Head of caudate nucleus (tissue), 42 donors: ENCODE data around the gene LRRC8A.
"Not testable (repeated sequence)": the region's sequence is repeated elsewhere in the genome, so short reads cannot be mapped to it uniquely, and the experiment has no call there.

Experiments
- DNase-seq, 42 donors: peaks; one replicate each; pipeline versions ENCODE4 v3.0.0 to v3.0.0-alpha.2; 2020 to 2021; ENCODE audit warnings: mixed read lengths in 7 of 42
- intact Hi-C: fragments of 100-400 bp; cut with DNase I; formaldehyde crosslinking; loops from one replicate; pipeline ENCODE4 v1.15.0; 2022

Gene LRRC8A

DNA sequence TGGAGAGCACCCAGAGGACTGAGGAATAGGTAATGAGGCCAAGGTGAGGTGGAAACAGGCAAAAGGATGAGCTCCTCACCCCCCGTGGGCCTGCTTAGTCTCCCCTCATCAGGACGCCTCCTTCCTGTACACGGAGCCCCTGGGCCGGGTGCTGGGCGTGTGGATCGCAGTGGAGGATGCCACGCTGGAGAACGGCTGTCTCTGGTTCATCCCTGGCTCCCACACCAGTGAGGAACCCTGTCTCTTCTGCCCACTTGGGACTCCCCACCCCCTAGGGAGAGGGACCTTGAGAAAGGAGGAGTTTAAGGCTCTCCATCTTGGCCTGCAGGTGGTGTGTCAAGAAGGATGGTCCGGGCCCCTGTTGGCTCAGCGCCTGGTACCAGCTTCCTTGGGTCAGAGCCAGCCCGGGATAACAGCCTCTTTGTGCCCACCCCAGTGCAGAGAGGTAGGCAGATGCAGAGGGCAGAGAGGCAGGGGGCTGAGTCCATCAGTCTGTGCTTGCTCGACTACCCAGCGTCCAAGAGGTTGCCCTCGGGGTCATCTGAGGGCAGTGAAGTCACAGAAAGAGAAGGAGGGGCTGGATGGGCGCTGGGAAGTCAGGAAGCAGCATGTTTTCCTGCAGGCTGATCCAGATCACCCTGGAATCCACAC lies 58.5 kb downstream of the LRRC8A start:
- peak in 8 of 42 donors; percentile 16 to 51 (median 24) for DNase-seq
- intact Hi-C loops, result no loop called here

DNA sequence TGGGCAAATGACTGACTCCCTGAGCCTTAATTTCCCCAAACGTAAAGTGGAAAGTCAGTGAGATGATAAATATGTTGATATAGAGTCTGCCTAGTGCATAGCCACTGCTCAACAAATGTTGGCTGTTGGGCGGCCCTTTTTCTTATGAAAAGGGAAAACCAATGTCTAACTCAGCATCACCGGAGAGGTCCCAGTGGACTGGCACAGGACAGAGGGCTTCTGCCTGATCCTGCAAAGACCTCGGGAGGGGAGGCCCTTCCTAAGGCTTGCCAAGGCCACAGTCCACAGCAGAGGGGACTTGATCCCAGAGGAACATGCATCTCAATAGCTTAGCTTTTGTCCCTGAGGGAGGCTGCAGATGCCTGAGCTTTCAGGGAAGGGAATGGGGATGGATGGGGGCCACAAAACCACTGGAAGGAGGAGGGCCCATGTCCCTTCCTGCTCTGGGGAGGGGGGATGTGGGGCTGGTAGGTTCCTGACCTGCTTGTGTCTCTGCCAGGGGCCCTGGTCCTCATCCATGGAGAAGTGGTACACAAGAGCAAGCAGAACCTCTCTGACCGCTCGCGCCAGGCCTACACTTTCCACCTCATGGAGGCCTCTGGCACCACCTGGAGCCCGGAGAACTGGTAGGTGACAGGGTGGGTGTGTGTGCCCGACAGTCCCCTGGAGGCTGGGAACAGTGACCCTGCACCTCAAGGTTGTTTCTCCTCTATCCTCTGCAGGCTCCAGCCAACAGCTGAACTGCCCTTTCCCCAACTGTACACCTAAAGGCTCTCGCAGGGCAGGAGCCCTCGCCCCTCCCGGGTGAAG lies 59.2 kb downstream of the LRRC8A start:
- no peak for DNase-seq
- intact Hi-C loops, result no loop called here

DNA sequence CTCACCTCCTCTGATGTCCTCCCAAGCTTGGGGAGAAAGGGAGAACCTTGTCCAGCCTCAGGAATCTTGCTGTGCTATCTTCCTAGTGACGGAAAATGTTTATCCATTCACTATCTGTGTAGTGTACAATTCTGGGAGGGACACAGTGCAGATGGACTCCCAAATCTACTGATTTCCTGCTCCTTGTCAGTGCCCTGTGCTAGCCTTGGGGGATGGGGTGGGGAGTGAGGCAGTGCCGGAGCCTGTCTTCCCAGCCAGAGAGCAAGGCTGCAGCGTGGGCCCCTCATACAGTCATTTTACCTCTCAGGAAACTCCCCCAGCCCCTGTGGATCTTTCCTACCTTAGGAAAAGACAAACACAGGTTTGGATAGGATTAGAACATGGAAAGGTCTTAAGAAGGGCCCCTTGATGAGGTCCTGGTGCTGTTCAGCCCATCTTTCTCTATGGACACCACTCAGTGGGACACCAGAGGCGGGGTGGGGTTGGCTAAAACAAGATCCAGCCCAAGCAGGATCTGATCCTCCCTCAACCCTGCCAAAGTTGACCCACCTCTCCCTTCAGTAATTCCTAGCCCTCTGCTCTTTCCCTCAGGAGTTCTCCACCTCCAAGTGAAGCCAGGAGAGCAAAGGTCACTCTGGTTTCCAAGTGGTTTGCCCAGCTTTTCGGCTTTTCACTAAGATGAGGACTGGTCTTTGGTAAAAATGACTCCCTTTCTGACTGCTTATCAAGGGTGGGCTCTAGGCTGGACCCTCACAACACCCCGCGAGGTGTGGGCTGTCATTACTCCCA lies 62.1 kb downstream of the LRRC8A start:
- intact Hi-C loops, result no loop called here
- DNase-seq, result peak in 1 of 42 donors; percentile 12

DNA sequence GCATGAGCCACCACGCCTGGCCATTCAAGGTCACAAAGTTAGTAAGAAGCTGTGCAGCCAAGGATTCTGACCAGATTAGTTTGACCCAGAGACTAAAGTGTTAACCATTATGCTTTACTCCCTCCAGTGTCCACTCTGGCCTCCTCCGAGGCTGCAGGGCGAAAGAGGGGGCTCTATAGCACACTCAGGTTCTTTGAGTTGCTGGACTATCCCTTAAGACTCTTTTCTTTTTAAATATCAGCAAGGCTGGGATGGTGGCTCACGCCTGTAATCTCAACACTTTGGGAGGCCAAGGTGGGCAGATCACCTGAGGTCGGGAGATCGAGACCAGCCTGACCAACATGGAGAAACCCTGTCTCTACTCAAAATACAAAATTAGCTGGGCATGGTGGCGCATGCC lies 63.0 kb downstream of the LRRC8A start:
- intact Hi-C loops, result loop anchor here (5.0 kb wide), 1 partner anchor 63 kb away; the partner anchor contains the start of genes KYAT1 and LRRC8A
- not testable (repeated sequence) for DNase-seq

- DNase-seq, result peak in 4 of 42 donors; percentile 6 to 30 (median 14)
- intact Hi-C loops, result loop anchor here (5.0 kb wide), 1 partner anchor 64 kb away; the partner anchor contains the start of genes KYAT1 and LRRC8A
Measured at GRCh38 chr9:128945798-128946501, 64.0 kb downstream of the LRRC8A start.

DNA sequence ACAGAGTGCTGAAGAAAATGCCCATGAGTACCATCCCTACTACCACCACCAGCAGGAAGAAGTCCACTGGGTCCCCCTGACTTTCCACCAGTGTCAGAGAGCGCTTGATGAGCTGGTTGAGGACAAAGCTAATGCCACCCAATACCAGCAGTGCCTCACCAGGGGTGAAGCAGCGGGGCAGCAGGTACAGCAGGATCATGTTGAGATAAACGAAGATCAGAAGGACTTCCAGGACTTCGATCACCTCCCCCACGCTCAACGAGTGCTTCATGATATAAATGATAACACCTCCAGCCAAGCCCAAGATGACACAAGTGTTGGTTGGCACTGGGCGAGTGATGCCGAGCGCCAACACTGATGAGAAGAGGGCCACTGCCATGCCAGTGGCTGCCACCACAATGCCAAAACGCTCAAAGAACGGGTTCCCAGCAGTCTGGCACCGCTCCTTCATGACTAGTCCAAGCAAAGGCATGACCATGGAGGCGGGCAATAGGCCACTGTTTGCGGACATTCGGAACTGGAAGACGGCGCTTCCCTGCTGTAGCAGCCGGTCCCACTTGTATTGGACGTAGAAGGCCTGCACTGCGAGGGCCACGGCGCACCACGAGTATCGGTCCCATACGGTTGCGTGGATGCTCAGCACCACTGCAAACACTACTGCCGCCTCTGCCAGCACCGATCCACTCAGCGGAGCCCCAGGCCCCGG lies 64.8 kb downstream of the LRRC8A start:
- intact Hi-C loops, result loop anchor here (5.0 kb wide), 1 partner anchor 64 kb away; the partner anchor contains the start of genes KYAT1 and LRRC8A
- peak in 32 of 42 donors; percentile 16 to 67 (median 40) for DNase-seq

DNA sequence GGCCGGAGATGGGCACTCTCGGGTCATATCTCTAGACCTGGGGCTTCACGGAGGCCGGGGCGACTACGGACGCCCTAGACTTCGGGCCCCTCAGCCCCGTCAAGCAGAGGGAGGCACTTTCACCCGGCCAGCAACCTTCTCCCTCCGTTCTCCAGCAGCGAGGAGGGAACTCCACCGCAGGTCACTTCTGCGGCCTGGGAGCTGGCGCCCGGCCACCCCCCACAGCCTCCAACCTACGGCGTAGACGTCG lies 65.3 kb downstream of the LRRC8A start:
- intact Hi-C loops, result loop anchor here (5.0 kb wide), 1 partner anchor 65 kb away; the partner anchor contains the start of genes KYAT1 and LRRC8A
- peak in 2 of 42 donors; percentile 9 to 15 for DNase-seq

DNA sequence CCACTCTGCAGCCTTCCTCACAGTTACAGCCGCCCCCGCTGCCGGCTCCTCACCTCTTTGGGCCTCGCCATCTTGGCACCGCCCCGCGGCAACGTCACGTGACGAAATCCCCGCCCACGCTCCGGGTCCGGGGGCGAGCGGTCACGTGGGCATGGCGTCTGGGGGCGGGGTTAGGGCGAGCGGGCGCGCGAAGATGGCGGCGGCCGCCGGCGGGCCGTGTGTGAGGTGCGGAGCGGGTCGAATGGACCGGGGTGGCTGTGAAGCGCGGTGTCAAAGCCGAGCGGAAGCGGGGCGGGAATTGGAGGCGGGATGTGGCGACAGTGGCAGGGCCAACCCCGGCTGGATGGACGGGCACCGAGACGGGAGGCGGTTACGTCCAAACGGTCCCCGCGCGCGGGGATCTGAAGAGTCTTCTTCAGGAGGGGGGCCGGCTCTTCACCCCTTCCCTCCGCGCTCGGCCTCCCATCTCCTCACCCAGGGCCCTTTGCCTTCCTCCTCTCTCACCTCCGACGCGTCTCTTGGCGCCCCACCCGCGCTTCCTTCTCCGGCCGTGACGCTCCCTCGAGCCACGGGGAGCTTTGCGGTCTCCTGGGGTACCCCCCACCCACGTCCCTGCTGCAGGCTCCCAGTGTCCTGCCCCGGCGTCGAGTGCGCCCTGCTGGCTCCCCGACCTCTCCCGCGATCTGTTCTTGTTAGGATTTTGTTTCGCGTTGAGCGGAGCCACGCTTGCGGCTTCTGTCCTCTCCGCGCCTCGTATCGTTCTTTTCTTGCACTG lies 65.8 kb downstream of the LRRC8A start, which contains the start of the genes DOLK and NUP188:
Gene DOLK, minus strand, starts transcription at position 77 of the 775 bp plus-strand sequence. CDS start 300 bp downstream, outside the sequence.
Gene NUP188, plus strand, starts transcription at position 173 of the 775 bp plus-strand sequence. Its CDS starts 21 bp downstream, at position 194.
- intact Hi-C loops, result loop anchor here (5.0 kb wide), 1 partner anchor 65 kb away; the partner anchor contains the start of genes KYAT1 and LRRC8A
- DNase-seq, result peak; percentile 90 to 100 (median 98)

- DNase-seq, intact Hi-C loops: not testable (repeated sequence)
Measured at GRCh38 chr9:128961403-128961802, 79.5 kb downstream of the LRRC8A start.
